Non-pigmented ciliary epithelial cell (primary cell): ENCODE results near the gene TTLL4.
"Not testable (repeated sequence)": the region's sequence is repeated elsewhere in the genome, so short reads cannot be mapped to it uniquely, and the experiment has no call there.

Source experiments
- DNase-seq: peaks from one replicate; pipeline ENCODE4 v3.0.0-alpha.2; 2010; ENCODE audit warnings: low read depth

The TTLL4 gene

DNA sequence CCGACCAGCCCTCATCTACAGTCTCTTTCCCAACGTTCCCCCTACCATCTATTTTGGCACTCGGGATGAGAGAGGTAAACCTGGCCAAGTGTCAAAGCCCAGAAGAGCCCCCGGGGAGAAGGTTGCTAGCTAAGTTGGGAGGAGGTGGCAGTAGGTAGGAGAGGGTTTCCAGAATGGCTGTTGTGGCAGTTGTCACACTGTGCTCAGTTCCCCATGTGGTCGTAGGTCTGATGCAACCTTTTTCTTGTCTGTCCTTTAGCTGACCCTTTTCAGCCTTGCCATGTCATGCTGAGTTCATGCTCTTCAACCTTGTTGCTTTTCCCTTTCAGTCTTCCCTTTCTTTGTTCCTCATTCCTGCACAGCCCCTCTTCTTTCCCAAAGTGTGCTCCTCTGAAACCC lies 34.5 kb downstream of the TTLL4 start:
- DNase-seq = no peak

DNA sequence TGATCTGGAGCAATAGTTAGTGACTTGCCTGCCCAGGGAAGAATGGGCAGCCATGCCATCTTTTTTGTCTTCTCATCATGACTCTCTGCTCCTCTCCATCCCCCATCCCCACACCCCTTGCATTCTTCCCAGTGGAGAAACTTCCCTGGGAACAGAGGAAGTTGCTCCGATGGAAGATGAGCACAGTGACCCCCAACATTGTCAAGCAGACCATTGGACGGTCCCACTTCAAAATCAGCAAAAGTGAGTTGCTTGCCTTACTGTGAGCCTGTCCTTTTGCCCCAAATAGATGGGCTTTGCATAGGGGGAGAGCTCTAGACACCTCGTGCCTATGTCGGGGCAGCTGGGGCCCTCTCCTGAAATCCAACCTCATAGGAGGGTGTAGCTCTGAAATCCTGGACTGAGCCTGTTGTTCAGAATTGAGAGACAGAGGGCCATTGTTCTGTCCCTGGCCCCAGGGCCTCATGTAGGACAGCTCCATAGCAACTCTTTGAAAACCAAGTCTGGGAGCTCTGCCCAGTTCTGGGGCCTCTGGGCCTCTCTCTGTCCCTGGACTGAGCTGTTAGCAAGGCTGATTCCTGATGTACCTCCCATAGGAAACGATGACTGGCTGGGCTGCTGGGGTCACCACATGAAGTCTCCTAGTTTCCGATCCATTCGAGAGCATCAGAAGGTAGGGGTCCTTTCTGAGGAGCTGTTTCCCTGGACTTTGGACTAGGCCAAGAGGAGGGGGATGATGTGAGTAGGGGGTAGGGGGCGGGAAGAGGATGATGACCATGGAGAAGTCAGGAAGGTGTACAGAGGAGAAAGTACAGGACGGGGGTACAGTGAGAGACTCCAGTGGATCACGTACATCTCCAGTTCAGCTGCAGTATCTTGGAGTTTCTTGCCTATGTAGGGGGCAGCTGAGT lies 35.2 kb downstream of the TTLL4 start:
- no peak for DNase-seq

DNA sequence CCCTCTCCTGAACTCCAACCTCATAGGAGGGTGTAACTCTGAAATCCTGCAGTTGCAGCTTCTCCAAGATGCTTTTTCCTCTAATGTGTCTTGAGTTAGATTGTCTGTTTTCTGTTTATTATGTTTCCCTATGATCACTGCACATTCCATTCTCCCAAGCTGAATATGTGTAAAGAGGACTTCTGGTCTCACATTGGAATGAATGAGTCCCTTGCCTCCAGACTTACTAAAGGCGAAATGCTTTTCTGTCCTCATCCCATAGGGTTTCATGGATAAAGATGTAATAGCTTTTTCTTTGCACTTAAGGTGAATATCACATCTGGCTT lies 35.8 kb downstream of the TTLL4 start:
- no peak for DNase-seq

DNA sequence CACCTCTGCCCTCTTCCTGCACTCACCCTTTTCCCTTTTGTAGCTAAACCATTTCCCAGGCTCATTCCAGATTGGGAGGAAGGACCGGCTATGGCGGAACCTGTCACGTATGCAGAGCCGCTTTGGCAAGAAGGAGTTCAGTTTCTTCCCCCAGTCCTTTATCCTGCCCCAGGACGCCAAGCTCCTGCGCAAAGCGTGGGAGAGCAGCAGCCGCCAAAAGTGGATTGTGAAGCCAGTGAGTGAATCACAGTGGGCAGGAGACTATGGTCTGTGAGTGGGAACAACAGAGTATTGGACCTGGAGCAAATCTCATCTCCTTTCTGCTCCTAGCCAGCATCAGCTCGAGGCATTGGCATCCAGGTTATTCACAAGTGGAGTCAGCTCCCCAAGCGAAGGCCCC lies 36.3 kb downstream of the TTLL4 start:
- no peak for DNase-seq

DNA sequence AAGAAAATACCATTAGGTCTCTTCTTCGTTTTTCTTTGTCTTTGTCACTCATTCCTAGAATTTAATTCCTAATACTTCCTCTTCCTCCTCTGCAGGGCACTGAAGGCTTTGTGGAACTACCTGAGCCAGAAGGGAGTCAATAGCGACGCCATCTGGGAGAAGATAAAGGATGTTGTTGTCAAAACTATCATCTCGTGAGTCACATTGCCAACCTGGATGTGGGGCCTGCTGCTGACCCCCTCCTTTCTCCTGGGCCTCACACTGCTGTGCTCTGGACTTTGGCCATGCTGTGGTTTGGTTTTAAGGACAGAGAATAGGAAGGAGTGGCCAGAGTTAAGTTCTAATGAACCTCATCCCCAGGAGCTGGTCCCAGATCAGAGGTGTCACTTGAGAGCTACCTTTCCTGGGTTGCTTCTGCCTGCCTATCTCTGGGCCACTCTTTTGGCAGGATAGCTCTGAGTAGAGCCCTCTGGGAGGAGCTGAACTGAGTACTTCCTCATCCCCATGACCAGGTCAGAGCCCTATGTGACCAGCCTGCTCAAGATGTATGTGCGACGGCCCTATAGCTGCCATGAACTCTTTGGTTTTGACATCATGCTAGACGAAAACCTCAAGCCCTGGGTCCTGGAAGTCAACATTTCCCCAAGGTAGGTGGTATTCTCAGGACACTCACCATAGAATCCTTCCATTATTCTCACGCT lies 38.3 kb downstream of the TTLL4 start:
- no peak for DNase-seq

DNA sequence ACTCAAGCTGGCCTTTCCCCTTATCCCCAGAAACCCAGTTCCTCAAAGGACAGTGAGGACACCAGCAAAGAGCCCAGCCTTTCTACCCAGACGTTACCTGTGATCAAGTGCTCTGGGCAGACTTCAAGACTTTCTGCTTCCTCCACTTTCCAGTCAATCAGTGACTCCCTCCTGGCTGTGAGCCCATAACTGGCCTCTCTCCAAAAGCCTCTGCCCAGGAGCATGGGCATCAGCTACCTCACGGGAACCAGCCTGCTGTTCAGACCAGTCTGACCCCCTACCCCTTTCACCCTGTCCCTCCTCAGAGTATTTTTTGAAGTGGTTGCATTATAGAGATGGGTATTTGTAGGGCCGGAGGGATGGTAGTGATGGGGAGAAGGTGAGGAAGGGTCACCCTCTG lies 43.6 kb downstream of the TTLL4 start:
- no peak for DNase-seq

DNA sequence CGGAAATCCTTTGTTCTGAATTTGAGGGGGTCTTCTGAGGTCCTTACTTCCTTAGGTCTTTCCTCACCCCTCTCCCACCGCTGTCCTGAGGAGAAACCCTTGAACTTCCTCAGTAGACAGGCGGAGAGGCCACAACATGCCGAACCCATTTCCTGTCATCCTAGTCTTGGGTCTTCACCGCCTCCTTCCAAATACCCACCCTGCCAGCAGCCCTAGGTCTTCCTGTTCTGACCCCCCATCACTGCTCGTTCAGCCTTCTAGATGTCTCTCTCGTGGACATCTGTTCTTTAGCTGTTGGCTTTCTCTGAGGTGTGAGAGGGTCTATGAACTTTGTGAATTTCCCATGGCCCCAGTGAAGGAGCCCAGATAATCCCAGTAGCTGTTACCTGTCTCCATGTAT lies 44.1 kb downstream of the TTLL4 start:
- no peak for DNase-seq

DNA sequence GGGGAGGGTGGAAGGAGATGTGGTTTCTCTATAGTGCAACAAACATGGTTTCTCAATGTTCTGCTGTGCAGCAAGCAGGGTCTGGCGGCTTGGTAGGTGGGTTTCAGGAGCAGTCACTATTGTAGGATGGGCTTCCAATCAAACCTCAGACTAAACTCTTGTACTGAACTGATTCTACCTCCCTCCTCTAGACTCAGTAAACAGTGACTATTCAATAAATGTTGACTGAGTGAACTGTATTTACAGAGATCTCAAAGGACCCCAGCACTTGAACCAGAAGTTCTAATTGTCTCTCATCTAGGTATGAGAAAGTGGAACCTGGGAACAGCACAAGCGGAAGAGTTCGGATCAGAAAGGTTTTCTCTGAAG lies 44.5 kb downstream of the TTLL4 start:
- DNase-seq = no peak

DNA sequence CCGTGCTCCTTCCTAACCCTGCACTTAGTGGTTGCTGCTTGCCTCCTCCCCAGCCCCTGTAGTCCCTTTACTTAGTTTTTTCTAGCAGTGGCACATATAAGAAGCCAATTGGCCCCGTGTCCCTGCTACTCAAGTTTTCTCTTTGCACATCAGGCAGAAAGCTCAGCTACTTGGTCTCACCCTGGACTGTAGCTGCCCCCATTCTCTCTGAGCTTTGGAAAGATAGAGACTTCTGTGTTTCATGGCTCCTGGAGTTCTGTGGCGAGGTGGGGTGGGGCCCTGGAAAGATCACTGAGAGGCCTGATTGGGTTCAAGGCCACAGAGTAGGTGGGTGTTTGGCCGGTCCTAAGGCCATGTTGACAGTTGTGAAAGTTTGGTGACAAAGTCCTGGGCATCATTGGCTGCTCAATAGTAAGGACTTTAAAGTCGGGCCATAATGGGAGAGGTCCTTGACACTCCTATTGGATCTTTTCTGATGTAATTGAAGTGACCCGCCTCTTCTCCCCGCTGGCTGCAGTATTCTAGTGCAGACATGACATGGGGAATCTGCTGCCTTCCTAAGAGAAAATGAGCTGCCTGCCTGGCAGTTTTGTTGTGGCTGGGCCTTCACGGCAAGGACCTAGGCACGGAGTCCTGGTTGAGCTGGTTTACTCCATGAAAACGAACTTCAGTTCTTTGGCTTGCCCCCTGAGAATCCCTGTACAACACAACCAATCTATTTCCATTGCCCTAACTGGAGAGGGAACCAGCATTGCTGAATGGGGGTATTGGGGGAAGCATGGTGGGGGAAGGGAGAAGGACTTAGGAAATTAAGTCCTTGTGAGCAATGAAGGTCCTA lies 45.2 kb downstream of the TTLL4 start:
- no peak for DNase-seq

DNA sequence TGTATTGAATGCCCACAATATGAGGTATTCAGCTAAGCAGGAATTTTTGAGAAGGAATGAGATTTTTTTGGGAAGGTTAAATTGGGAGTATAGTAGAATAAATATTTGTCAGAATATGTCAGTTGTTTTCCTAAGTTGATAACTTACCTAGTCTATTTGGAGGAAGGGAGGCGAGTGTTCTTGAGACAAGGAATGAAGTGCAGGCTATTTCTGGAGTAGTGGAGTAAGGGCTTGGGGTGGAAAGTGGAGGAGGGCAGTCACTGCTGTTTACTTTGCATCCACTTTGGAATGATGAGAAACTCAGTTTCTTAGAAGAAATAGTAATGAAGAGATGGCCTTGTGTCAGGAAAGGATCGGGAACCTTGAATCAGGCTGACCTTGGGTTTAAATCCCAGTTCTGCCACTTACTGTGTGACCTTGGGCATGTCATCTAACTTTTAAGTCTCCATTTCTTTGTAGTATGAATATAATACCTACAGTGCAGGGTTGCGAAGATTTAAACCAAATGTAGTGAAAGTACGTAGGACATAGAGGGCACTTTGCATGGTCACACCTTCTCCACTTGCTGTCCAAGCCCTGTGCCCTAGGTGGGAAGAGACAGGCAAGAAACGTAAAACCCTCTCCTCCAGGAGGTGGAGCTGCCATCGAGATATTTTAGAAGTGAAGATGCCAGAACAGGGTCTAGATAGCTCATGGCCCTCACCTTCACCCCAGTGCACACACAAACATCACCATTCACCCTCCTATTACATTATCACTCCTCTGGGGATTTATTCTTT lies 46.2 kb downstream of the TTLL4 start:
- no peak for DNase-seq

DNA sequence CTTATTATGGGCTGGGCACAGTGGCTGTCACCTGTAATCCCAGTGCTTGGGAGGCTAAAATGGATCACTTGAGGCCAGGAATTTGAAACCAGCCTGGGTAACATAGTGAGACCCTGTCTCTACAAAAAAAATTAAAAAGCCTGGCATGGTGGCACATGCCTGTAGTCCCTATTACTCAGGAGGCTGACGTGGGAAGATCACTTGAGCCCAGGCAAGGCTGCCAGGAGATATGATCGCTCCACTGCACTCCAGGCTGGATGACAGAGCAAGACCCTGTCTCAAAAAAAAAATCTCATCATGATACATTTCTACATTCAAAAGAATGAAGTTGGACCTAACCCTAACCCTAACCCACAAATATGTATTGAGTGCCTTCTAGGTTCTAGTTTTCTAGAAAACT lies 51.2 kb downstream of the TTLL4 start:
- DNase-seq = no peak

DNA sequence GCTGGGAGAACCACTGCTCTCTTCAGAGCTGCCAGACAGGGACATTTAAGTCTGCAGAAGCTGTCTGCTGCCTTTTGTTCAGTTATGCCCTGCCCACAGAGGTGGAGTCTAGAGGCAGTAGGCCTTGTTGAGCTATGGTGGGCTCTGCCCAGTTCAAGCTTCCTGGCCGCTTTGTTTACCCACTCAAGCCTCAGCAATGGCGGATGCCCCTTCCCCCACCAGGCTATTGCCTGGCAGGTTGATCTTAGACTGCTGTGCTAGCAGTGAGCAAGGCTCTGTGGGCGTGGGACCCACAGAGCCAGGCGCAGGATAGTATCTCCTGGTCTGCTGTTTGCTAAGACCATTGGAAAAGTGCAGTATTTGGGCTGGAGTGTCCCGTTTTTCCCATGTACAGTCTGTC lies 62.1 kb downstream of the TTLL4 start:
- not testable (repeated sequence) for DNase-seq

DNA sequence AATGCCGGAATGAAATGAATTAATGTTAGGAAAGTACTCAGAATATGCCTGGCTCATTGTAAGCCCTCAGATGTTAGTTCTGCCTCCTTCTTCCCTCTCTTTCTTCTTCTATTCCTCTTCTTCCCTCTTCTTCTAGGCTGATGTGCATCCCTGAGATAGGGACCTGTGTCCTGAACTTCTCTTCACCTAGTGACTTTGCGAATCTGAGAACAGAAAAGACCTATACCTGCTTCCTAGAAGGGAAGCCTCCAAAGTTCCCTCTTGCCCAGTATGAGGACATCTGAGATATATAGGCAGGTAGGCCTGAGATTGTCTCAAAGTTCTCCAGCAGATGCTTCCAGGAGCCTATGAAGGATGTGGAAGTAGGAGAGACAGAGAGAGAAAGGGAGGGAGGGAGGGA lies 63.2 kb downstream of the TTLL4 start:
- DNase-seq = no peak

DNA sequence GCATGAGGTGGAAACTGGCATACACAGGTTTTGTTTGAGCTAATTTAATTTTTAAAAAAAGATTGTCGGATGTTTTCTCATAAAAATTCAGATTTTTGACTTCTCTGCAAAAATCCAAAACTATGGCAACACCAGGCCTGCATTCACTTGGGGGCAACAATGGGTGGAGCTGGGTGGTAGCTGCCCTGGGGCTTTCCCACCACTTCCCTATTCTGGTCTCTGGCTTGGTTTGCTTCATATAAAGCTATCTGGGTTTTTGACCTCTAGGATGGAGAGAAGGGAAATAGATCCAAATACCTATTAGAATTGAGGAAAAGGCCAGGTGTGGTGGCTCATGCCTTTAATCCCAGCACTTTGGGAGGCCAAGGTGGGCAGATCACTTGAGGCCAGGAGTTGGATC lies 65.9 kb downstream of the TTLL4 start:
- DNase-seq = no peak

DNA sequence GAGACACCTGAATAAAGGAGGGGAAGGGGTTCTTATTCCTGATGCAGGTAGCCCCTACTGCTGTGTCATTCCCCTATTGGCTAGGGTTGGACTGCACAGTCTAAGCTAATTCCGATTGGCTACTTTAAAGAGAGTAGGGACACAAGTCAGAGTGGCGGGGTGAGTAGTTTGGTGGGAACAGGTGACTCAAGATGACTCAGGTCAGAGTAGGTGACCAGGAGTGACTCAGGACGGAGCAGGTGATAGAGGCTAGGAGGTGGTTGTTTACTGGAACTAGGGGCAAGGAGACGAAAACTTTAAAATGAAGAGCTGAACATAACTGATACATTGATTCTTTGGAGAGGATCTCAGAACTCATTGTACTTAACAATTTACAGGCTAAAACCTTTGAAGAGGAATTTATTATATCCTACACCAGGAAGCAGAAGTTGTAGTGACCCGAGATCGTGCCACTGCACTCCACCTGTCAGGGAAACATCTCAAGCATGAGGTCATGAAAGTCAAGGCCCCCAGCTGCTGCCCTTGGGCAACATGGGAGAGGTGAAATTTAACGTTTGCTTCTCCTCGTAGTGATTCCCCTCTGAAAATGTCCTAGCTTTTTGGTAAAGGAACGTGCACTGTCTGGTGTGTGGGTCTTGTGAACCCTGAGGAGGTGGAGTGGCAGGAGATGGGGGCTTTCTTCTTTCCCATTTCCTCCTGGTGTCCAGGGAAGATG lies 66.8 kb downstream of the TTLL4 start:
- DNase-seq = no peak

DNA sequence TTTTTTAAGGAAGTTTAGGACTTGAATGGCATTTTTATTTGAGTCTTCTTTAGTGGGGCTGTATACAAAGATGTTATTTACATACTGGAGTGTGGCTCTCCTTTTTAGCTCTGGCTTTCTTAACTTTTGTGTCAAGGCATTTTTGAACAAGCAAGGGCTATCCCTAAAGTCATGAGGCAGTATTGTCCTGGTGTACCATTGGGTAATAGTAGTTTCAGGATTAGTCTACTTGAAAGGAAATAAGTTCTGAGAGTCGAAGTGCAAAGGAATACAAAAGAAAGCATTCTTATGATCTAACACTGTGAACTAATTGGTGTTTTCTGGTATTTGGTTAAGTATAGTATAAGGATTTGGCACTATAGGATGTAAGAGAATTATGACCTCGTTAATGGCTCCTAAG lies 69.4 kb downstream of the TTLL4 start:
- no peak for DNase-seq

DNA sequence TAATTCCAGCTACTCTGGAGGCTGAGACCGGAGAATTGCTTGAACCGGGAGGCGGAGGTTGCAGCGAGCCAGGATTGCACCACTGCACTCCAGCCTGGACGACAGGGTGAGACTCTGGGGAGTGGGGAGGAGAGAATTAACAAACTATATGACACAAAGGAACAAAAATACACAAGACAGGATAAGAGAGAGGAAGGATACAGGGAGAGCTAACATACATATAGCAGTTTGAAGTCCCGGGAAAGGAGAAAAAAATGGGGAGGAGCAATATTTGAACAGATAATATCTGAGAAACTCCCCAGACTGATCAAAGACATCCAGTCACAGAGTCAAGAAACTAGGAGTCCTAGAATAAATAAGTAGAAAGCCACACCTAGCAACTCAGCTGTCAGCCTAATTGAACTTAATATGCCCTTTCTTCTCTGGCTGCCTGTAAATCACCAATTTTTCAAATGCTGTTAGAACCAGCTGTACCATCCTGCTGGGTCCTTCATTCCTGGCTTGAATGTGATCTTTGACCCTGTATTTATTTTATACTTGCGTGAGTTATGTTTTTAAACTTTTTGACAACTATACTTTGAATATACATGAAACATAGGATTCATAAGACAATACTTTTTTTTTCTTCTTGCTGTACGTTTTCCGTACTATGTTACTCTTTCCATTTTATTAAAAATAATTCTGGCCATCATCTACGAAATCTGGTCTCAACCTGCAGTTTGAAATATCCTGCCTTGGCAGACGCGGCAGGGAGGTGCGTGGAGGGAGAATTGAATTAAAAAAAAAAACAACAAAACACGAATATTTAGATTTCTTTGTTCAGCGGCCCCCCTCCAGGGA lies 70.4 kb downstream of the TTLL4 start:
- DNase-seq = no peak

DNA sequence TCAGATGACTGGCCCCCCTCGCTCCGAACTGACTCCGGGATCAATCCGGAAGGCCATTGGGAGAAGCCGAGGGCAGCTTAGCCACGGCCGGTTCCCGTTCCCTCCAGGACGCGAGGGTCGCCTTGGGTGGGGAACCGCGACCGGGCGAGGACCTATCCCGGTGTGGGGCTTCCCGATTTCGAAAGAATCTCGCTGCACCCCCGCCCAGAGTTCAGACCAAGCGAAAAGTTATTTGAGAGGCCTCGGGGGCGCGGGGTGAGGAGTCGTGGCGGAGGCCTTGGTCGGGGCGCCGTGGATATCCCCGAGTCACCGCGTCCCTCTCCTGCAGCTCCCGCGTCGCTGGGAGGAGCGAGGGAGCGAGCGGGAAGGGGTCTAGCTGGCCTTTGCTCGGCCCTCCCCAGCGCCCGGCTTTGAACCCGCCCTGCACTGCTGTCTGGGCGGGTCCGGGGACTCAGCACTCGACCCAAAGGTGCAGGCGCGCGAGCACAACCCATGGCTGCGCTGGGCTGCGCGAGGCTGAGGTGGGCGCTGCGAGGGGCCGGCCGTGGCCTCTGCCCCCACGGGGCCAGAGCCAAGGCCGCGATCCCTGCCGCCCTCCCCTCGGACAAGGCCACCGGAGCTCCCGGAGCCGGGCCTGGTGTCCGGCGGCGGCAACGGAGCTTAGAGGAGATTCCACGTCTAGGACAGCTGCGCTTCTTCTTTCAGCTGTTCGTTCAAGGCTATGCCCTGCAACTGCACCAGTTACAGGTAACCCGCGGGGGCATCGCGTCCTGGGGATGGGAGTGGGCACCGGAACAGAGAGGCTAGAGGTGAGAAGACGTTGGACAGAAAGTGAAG lies 71.3 kb downstream of the TTLL4 start, which contains the start of gene CYP27A1:
TSS of gene CYP27A1 (plus strand) at position 457 of the 837 bp plus-strand sequence. CDS start at position 493, 36 bp downstream.
- DNase-seq = no peak

DNA sequence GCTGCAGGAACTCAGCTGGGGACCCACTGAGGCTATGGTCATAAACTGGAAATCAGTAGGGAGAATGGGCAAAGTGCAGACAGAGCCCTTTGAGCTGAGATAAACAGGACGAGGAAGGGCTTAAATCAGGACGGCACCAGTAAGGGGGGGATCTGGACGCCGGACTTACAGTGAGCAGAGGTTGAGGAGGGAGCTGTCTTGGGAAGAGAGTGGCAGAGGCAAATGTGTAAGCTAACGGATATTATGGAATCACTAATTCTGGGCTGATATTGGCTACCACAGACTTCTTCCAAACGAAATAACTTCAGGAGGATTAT lies 71.9 kb downstream of the TTLL4 start:
- DNase-seq = no peak

DNA sequence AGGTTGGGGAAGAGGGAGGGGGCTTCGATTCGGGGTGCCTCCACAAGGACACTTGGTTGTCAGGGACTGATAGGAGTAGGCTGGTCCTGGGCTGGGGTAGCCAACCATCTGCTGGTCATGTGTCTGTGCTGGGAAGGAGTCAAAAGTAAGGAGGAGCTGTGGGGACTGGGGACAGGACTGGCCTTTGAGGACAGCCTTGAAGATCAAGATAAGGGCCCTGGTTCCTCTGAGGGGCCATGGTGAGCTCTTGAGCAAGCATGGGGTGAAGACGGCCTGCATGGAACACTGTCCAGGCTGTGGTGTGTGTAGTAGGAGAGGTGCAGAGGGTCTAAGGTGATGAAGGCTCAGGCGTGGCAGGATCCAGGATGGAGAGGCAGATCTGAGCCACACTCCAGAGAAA lies 73.1 kb downstream of the TTLL4 start:
- DNase-seq = no peak
